Activated naive CD4-positive, alpha-beta T cell (primary cell): ENCODE data around the gene SCGB1C1.
"Not testable (repeated sequence)": the region's sequence is repeated elsewhere in the genome, so short reads cannot be mapped to it uniquely, and the experiment has no call there.

Source experiments
- DNase-seq, 4 experiments: peaks; one replicate each; lab custom pipeline; 2025; lab: John Stamatoyannopoulos, UW

SCGB1C1 gene

DNA sequence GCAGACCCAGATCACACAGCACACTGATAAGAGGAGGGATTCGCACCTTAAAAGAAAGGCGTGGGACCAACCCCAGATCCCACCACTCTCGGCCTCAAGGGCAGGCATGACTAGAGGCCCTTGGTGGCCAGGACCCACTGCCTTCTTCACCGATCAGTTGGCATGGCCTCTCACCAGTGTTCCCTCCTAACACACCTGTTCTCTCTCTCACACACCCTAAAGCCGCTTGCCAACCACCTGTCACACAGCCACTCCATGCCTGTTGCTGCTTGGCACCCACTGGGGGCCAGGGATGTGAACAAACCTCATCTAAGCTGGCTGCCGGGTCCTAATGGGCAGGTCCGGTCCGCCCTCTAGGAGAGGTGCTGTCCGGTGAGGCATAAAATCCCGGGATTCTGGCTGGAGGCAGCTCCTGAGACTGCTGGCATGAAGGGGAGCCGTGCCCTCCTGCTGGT lies at the start of gene SCGB1C1:
TSS of gene SCGB1C1 (plus strand) at position 405 of the 455 bp plus-strand sequence. CDS start at position 427, 22 bp downstream.
- DNase-seq: not testable (repeated sequence)

DNA sequence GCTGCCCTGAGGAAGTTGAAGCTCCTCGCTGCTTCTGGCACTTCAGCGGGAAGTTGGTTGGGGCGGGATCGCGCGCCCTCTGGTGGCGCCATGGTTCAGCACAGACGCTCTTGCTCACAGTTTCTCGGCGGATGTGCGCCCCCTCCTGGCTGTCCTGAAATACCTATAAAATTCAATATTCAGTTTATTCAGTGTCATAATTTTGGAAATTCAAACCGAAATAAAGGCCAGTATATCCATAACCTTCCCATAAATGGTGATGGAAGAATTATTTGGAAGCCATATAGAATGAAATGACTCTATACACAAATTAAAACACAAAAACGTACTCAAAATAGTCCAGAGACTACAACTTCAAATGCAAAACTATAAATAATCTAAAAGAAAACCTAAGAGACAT lies 12.6 kb upstream of the SCGB1C1 start:
- not testable (repeated sequence) for DNase-seq

DNA sequence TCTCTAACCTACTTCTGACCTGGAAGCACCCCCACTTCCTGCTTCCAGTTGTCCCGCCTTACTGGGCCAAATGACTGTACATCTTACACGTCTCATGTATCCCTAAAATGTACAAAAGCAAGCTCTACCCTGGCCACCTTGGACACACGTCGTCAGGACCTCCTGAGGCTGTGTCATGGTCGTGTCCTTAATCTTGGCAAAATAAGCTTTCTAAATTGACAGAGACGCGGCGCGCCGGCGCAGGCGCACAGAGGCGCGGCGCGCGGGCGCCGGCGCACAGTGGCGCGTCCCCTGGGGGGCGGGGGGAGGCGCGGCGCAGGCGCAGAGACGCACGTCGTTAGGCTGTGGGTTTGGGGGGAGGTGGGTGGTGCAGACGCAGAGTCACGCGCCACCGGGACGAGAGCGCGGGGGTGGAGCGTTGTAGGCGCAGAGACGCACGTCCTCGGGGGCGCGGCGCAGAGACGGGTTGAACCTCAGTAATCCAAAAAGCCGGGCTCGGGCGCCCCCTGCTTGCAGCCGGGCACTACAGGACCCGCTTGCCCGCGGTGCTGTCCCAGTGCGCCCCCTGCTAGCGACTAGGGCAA lies 3.6 kb upstream of the SCGB1C1 start:
- DNase-seq: not testable (repeated sequence)

- not testable (repeated sequence) for DNase-seq
These were observed 3.0 kb upstream of the SCGB1C1 start for GRCh38 chr11:189843-190311.

GRCh38 chr11:190546-190945 lies 2.3 kb upstream of the SCGB1C1 start:
- DNase-seq: not testable (repeated sequence)

GRCh38 chr11:191490-192478 lies 1.1 kb upstream of the SCGB1C1 start:
- DNase-seq: not testable (repeated sequence)

DNA sequence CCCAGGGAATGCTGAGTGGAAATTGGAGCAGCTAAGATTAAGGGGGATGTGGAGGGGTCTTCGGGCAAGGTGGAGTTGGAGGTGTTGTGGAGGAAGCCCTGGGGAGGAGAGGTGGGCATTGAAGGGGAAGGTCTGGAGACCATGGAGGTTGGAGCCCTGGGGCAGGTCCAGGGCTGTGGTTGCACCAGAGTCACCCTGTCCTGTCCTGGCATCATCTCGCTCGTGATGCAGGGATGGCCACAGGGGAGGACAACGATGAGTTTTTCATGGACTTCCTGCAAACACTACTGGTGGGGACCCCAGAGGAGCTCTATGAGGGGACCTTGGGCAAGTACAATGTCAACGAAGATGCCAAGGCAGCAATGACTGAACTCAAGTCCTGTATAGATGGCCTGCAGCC lies 603 bp downstream of the SCGB1C1 start:
- not testable (repeated sequence) for DNase-seq

DNA sequence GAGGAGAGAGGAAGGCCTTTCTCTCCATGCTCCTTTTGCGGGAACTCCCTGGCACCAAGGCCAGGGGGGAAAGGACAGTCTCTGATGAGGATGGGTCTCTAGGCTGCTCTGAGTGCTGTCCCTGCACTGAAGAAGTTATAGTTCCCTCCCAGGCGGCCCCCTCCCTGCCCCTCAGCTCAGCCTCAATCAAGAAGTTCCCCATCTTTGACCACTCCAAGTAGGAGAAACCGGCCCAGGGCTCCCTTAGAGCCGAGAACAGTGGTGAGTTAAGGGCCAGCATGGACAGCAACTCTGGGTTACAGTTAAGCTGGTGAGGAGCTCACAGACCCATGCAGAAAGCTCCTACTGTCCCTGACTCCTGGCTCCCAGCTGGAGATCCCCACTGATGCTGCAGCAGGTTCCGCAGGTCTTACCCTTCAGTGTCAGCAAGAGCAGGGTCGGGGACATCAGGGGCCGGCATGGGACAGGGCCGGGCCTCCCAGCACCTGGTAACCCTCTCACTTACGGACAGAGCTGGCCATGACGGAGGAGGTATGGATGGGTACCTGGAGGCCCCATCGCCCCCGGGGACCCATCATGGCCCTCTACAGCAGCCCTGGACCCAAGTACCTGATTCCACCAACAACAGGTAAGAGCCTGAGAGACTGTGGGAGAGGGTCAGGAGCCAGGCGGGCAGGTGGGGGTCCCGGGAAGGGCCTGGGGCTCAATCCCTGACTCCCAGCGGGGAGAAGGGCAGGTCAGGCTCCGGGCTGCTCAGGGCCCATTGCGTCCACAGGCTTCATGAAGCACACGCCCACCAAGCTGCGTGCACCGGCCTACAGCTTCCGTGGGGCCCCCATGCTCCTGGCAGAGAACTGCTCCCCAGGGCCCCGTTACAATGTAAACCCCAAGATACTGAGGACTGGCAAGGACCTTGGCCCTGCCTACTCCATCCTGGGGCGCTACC lies 4.2 kb downstream of the SCGB1C1 start:
- DNase-seq: no peak

GRCh38 chr11:197741-198235 lies 4.9 kb downstream of the SCGB1C1 start:
- no peak for DNase-seq

DNA sequence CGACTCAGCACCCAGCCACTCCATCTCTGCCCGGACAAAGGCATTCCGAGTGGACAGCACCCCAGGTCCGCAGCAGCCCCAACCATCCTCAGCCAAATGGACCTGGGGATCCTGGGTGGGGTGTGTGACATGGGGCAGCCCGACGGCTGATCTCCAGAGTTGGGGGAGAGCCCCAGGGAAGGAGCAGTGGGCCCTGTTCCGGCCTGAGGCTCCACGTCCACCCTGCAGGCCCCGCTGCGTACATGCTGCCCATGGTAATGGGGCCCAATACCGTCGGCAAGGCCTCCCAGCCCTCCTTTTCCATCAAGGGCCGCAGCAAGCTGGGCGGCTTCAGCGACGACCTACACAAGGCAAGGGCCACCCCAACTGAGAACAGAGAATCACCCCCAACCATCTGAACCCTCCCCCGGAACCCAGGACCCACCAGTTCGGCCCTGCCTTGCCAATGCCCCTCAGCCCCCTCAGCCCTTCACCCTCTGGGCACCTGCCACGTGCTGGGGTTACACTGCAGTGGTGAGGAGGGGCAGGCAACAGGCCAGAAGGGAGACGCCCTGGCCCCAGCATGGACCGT lies 5.4 kb downstream of the SCGB1C1 start:
- no peak for DNase-seq

DNA sequence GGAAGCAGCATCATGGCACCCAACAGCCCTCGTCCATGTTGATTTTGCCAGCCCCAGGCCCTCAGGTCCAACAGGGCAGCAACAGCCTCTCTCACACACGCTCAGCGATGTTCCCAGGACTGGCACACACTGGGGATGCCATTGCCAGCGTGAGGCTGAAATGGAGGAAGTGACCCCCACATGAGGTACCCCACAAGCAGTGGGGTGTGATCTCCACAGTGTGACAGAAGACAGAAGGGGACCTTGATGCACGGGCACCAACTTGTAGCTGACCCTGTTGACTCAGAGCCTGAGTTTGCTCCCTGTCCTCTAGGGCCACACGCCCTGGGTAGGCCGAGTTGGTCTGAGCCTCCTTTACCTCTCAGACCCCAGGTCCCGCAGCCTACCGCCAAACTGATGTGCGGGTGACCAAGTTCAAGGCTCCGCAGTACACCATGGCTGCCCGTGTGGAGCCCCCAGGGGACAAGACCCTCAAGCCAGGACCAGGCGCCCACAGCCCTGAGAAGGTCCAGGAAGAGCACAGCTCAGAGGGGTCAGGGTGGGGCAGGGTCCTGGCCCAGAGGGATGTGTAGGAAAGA lies 6.2 kb downstream of the SCGB1C1 start:
- DNase-seq: no peak

DNA sequence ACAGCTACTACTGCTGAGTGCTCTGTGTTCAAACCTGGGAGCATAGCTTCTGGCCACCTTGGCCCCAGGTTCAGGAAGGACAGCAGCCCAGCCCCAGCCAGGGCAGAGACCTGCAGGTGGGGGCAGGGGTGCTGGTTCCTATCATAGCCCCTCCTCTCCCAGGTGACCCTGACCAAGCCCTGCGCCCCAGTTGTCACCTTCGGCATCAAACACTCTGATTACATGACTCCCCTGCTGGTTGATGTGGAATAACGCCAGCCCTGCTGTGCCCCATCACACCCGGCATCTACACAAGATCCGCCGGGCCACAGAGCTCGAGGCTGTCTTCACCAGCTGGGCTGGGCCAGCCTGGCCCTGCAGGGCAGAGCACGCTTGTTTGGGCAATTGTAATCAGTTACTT lies 6.9 kb downstream of the SCGB1C1 start:
- DNase-seq: no peak

DNA sequence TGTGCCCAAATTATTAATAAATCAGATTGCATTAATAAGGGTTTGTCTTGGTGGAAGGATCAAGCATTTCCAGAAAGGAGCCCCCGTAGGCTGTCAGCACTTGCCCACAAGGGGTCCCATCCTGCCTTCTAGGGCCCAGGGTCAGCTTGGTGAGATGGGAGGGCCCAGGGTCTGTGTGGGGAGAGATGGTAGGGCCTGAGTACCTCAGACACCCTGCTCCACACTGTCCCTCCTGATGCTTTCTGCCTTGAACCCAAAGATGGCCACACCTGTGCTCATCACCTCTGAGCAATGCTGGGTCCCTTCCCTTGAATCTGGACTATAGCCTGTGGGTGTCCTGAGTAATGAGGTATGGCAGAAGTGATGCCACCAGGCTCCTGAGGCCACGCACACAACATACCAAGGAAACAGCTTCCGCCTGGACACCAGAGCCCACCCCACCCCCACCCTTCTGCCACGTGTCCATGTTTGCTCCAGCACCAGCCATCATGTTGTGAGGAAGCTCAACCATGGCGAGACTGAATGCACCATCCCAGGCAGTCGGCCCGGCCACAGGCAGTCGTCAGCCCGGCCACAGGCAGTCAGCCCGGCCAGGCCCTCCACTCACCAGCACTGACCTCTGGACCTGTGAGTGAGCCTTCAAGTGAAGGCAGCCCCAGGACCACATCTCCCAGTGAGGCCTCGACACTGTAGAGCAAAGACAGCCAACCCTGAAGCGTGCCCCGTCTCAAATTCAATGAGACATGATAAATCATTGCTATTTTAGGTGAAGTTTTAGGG lies 7.5 kb downstream of the SCGB1C1 start:
- no peak for DNase-seq

- no peak for DNase-seq
These were observed 9.1 kb downstream of the SCGB1C1 start for GRCh38 chr11:201966-202365.

GRCh38 chr11:202490-202889 lies 9.6 kb downstream of the SCGB1C1 start:
- no peak for DNase-seq

- no peak for DNase-seq
These were observed 10.4 kb downstream of the SCGB1C1 start for GRCh38 chr11:203056-203944.

DNA sequence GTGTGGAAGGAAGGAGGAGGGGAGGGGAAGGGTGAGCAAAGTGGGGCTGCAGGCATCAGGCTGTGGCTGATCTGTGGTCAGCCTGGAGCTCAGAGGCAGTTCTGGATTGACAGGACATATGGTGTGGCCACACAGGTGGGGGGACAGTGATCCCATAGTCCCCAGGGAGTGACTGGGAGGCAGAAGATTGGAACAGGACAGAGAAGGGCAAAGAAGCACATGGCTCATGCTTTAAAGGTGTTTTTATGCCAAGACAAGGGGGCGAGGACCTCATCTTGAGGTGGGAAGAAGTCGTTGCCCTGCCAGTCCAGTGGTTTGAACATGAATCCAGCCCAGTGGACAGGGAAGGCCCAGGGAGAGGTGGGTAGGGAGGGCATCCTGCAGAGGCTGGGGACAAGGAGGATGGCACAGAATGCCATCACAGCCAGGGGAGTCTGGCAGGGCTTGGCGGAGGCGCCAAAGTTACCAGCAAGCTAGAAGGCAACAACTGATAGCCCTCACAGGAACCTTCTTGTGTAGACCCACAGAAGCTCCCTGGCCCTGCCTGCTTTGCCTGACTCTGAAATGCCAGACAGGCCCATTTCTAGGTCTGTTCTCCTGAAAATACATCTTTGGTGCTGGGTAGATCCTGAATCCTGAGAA lies 11.2 kb downstream of the SCGB1C1 start:
- no peak for DNase-seq

GRCh38 chr11:204587-205109 lies 11.8 kb downstream of the SCGB1C1 start:
- DNase-seq: no peak
